DOHH2 (cell line): ENCODE results near the gene PAPSS2.

Source experiments
- CTCF ChIP-seq: fragments of 200-600 bp; sonication (generic); IDR thresholded peaks from one replicate; pipeline ENCODE4 v1.5.1; 2014; ENCODE audit warnings: antibody characterized with exemption, mild to moderate bottlenecking, low read depth, low read length; ENCODE audit not compliant: poor library complexity, severe bottlenecking
- EZH2phosphoT487 ChIP-seq: fragments of 200-600 bp; sonication (generic); IDR thresholded peaks from 2 replicates; pipeline ENCODE4 v1.6.1; 2017; ENCODE audit warnings: borderline replicate concordance, mild to moderate bottlenecking, antibody characterized with exemption, low read length, moderate library complexity, mixed read lengths

GRCh38 chr10:87669752-87670151, 10.1 kb downstream of the PAPSS2 start:
- TF ChIP-seq CTCF (no peak), EZH2phosphoT487 (no peak)
